ENCODE measurements around the gene TMEM154. TPM values are rescaled to one million over a fixed set of nuclear protein-coding genes. Genes with fewer than 3 reads are reported as not detected.

The TMEM154 gene
- total RNA-seq, 4 donors from 2014 or later, result 0.38 to 56.9 (median 2.5) TPM

GRCh38 chr4:152643153-152644035, 36.4 kb downstream of the TMEM154 start:
- H3K4me1 ChIP-seq, result peaks cover 0 to 11% (median 7%) of the 10 kb centered on the region in 4 donors
- DNase-seq, result peak in 2 of 3 donors; percentile 71 to 82
- no peak overlapping the region for H3K4me3 ChIP-seq
- H3K9me3 ChIP-seq, result no peaks in the 10 kb centered on the region
- peak overlapping the region in 2 of 4 donors; percentile 65 to 76 for H3K27ac ChIP-seq
- no peaks in the 10 kb centered on the region for H3K36me3 ChIP-seq
- H3K27me3 ChIP-seq, result no peaks in the 10 kb centered on the region
- TF ChIP-seq, protein P1, sequence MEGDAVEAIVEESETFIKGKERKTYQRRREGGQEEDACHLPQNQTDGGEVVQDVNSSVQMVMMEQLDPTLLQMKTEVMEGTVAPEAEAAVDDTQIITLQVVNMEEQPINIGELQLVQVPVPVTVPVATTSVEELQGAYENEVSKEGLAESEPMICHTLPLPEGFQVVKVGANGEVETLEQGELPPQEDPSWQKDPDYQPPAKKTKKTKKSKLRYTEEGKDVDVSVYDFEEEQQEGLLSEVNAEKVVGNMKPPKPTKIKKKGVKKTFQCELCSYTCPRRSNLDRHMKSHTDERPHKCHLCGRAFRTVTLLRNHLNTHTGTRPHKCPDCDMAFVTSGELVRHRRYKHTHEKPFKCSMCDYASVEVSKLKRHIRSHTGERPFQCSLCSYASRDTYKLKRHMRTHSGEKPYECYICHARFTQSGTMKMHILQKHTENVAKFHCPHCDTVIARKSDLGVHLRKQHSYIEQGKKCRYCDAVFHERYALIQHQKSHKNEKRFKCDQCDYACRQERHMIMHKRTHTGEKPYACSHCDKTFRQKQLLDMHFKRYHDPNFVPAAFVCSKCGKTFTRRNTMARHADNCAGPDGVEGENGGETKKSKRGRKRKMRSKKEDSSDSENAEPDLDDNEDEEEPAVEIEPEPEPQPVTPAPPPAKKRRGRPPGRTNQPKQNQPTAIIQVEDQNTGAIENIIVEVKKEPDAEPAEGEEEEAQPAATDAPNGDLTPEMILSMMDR (IDR thresholded peaks at IDR 0.05), result no peak
- TF ChIP-seq POLR2A (IDR thresholded peaks at IDR 0.05), result no peak

GRCh38 chr4:152640058-152640921, 39.5 kb downstream of the TMEM154 start:
- H3K27ac ChIP-seq, result no peak overlapping the region
- H3K9me3 ChIP-seq, result no peaks in the 10 kb centered on the region
- H3K27me3 ChIP-seq, result no peaks in the 10 kb centered on the region
- H3K4me3 ChIP-seq, result no peak overlapping the region
- TF ChIP-seq, protein P1 (IDR thresholded peaks at IDR 0.05), result peak; percentile 47 to 69 (median 66)
- TF ChIP-seq POLR2A (IDR thresholded peaks at IDR 0.05), result no peak
- DNase-seq, result no peak
- peaks cover 0 to 11% (median 7%) of the 10 kb centered on the region in 4 donors for H3K4me1 ChIP-seq
- no peaks in the 10 kb centered on the region for H3K36me3 ChIP-seq

DNA sequence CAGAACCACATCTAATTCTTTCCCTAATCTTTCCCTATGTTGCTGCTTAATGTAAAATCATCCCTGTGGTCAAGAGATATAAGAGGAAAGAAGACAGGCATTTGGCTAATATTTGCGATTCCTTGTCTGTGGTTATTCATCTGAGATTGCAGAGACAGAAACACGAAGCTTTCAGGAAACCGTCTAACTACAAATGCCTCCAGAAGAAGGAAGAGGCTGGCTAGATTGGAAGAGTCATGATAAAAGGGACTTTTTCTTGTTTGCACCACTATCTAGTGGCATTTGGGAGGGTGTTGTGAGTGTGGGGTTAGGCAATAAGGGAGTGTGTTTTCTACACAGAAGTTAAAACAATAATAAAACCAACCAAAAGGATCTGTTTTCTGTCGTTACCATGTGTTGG, 43.9 kb downstream of the TMEM154 start:
- Histone ChIP-seq H3K27ac (no peak overlapping the region), H3K27me3 (no peaks in the 10 kb centered on the region), H3K36me3 (no peaks in the 10 kb centered on the region), H3K4me3 (no peak overlapping the region), H3K4me1 (no peaks in the 10 kb centered on the region), H3K9me3 (no peaks in the 10 kb centered on the region)
- TF ChIP-seq POLR2A (IDR thresholded peaks at IDR 0.05), result no peak
- DNase-seq, result no peak

- DNase-seq, result no peak
Measured at GRCh38 chr4:152634110-152634760, 45.6 kb downstream of the TMEM154 start.

GRCh38 chr4:152633118-152633517, 46.7 kb downstream of the TMEM154 start:
- H3K36me3 ChIP-seq, result no peaks in the 10 kb centered on the region
- H3K9me3 ChIP-seq, result no peaks in the 10 kb centered on the region
- no peak overlapping the region for H3K27ac ChIP-seq
- H3K4me3 ChIP-seq, result no peak overlapping the region
- H3K27me3 ChIP-seq, result no peaks in the 10 kb centered on the region
- H3K4me1 ChIP-seq, result no peaks in the 10 kb centered on the region
- DNase-seq, result no peak
- TF ChIP-seq, protein P1 (IDR thresholded peaks at IDR 0.05), result no peak
- no peak for TF ChIP-seq POLR2A (IDR thresholded peaks at IDR 0.05)

More at GRCh38 chr4:152634110-152634760, 45.6 kb downstream of the TMEM154 start:
- H3K36me3 ChIP-seq, result no peaks in the 10 kb centered on the region
- no peaks in the 10 kb centered on the region for H3K4me1 ChIP-seq
- TF ChIP-seq, protein P1 (IDR thresholded peaks at IDR 0.05), result no peak
- TF ChIP-seq POLR2A (IDR thresholded peaks at IDR 0.05), result no peak
- H3K27me3 ChIP-seq, result no peaks in the 10 kb centered on the region
- no peak overlapping the region for H3K4me3 ChIP-seq
- H3K9me3 ChIP-seq, result no peaks in the 10 kb centered on the region
- no peak overlapping the region for H3K27ac ChIP-seq

Data from Peyer's patch (tissue), 4 donors.